B cell (primary cell): ENCODE measurements around the gene ALOXE3. TPM values are rescaled to one million over a fixed set of nuclear protein-coding genes. Genes with fewer than 3 reads are reported as not detected.

ENCODE experiments used
- ATAC-seq: fragments of 200-7000 bp; cut with Tn5 transposase; one replicate; pipeline ENCODE4 v1.10.0; 2021; ENCODE audit warnings: low read depth, mild to moderate bottlenecking, moderate number of reproducible peaks, moderate library complexity
- CTCF ChIA-PET: fragments of 350-600 bp; sonication (Branson Sonifier 250); formaldehyde crosslinking; loops from one replicate; lab custom pipeline; 2021; ENCODE audit warnings: antibody characterized with exemption, inconsistent platforms; lab: Charles Lee
- POLR2A ChIA-PET: fragments of 350-600 bp; sonication (Branson Sonifier 250); formaldehyde crosslinking; loops from one replicate; lab custom pipeline; 2021; ENCODE audit warnings: antibody characterized with exemption; lab: Charles Lee
- DNase-seq: peaks from one replicate; pipeline ENCODE4 v3.0.0; 2013
- H2AFZ ChIP-seq: 2 replicates; pipeline ENCODE4 v1.6.1; 2012; ENCODE audit warnings: mild to moderate bottlenecking, low read depth, low read length; ENCODE audit not compliant: insufficient read depth, poor library complexity, severe bottlenecking
- H3K27ac ChIP-seq, 2 donors: 1 replicate in 1 of 2; 2 replicates in 1 of 2; pipeline ENCODE4 v1.5.1; 2012 to 2013; ENCODE audit warnings: low read length in 2 of 2, mild to moderate bottlenecking in 2 of 2, moderate library complexity in 1 of 2
- H3K27me3 ChIP-seq, 4 experiments: fragments of 200-600 bp in 1 of 4; sonication (generic) in 1 of 4; replicated peaks in 1 of 4; 1 replicate in 2 of 4; 2 replicates in 2 of 4; pipeline versions ENCODE4 v1.6.1 to v1.7.0; 2013 to 2016; ENCODE audit warnings: low read length in 3 of 4, mild to moderate bottlenecking in 2 of 4, mixed read lengths in 1 of 4, moderate library complexity in 1 of 4; ENCODE audit not compliant: insufficient read depth in 4 of 4, control insufficient read depth in 3 of 4; ENCODE audit errors: control extremely low read depth in 1 of 4
- H3K36me3 ChIP-seq, 2 experiments: replicated peaks in 1 of 2; 1 replicate in 1 of 2; 2 replicates in 1 of 2; pipeline versions ENCODE4 v1.6.1 to v1.7.1; 2013; ENCODE audit warnings: low read length in 1 of 2; ENCODE audit not compliant: insufficient read depth in 2 of 2, control insufficient read depth in 1 of 2; ENCODE audit errors: control extremely low read depth in 1 of 2, extremely low read depth in 1 of 2
- H3K4me1 ChIP-seq, 2 donors: fragments of 200-600 bp in 1 of 2; sonication (generic) in 1 of 2; 1 replicate in 1 of 2; 2 replicates in 1 of 2; pipeline versions ENCODE4 v1.5.1 to v1.6.1; 2013 to 2017; ENCODE audit warnings: low read length in 2 of 2; ENCODE audit not compliant: control insufficient read depth in 2 of 2, insufficient read depth in 2 of 2
- H3K4me2 ChIP-seq: replicated peaks from 2 replicates; pipeline ENCODE3; 2012; ENCODE audit warnings: mild to moderate bottlenecking, low read depth, low read length; ENCODE audit not compliant: poor library complexity, severe bottlenecking
- H3K4me3 ChIP-seq, 5 experiments: fragments of 200-600 bp in 1 of 5; sonication (generic) in 1 of 5; 1 replicate in 3 of 5; 2 replicates in 2 of 5; pipeline versions ENCODE4 v1.5.1 to v1.7.0; 2011 to 2016; ENCODE audit warnings: low read length in 4 of 5, mild to moderate bottlenecking in 4 of 5, low read depth in 2 of 5, control low read depth in 1 of 5, moderate library complexity in 1 of 5; ENCODE audit not compliant: insufficient read depth in 1 of 5; ENCODE audit errors: control extremely low read depth in 1 of 5, extremely low read depth in 1 of 5
- H3K79me2 ChIP-seq: fragments of 200-600 bp; sonication (generic); one replicate; pipeline ENCODE4 v1.6.0; 2016; ENCODE audit warnings: low read length; ENCODE audit not compliant: control insufficient read depth, insufficient read depth
- H3K9ac ChIP-seq: fragments of 200-600 bp; sonication (generic); 2 replicates; pipeline ENCODE4 v1.6.1; 2017; ENCODE audit warnings: mild to moderate bottlenecking, low read length, moderate library complexity
- H3K9me3 ChIP-seq, 3 donors: one replicate each; pipeline versions ENCODE4 v1.6.1 to v1.7.1; 2013; ENCODE audit warnings: low read length in 2 of 3; ENCODE audit not compliant: control insufficient read depth in 2 of 3, insufficient read depth in 1 of 3; ENCODE audit errors: control extremely low read depth in 1 of 3
- H4K20me1 ChIP-seq: 2 replicates; pipeline ENCODE4 v1.6.0; 2012; ENCODE audit warnings: mild to moderate bottlenecking, low read length; ENCODE audit not compliant: insufficient read depth, control insufficient read depth, poor library complexity, severe bottlenecking
- H3K27ac Mint-ChIP-seq: one replicate; pipeline ENCODE4 v1.8.0; 2021; ENCODE audit warnings: mixed read lengths
- H3K27me3 Mint-ChIP-seq: one replicate; pipeline ENCODE4 v1.8.0; 2021; ENCODE audit warnings: mixed read lengths
- H3K4me1 Mint-ChIP-seq: one replicate; pipeline ENCODE4 v1.8.0; 2021; ENCODE audit warnings: mixed read lengths
- H3K4me3 Mint-ChIP-seq: one replicate; pipeline ENCODE4 v1.8.0; 2021; ENCODE audit warnings: mixed read lengths
- H3K9me3 Mint-ChIP-seq: one replicate; pipeline ENCODE4 v1.8.0; 2022; ENCODE audit warnings: mixed read lengths; ENCODE audit not compliant: insufficient read depth
- CTCF ChIP-seq: fragments of 200-600 bp; IDR thresholded peaks from one replicate; pipeline ENCODE4 v1.8.0; 2022; ENCODE audit warnings: antibody characterized with exemption, mild to moderate bottlenecking
- EZH2 ChIP-seq: IDR thresholded peaks from 2 replicates; pipeline ENCODE4 v1.6.1; 2012; ENCODE audit warnings: borderline replicate concordance, low read depth, mild to moderate bottlenecking, moderate library complexity, low read length; ENCODE audit not compliant: insufficient read depth, poor library complexity, severe bottlenecking
- WGBS: methylation state at CpG from one replicate; pipeline ENCODE4 v1.1.5; 2013; ENCODE audit warnings: missing lambda C conversion rate; ENCODE audit not compliant: insufficient coverage; 5-methylcytosine and 5-hydroxymethylcytosine counted together
- intact Hi-C: fragments of 100-400 bp; cut with micrococcal nuclease; formaldehyde crosslinking; loops from one replicate; pipeline ENCODE4 v1.10.0; 2022
- polyA plus RNA-seq: library from polyadenylated mRNA; depleted of rRNA; stranded (reverse); fragments of >200 nt; gene quantifications from 2 replicates; pipeline ENCODE4 v1.2.3, GENCODE V29; 2012
- total RNA-seq, 2 donors: library from RNA; stranded (reverse); fragments of 120-200 nt in 1 of 2; gene quantifications; 1 replicate in 1 of 2; 2 replicates in 1 of 2; pipeline versions ENCODE4 v1.2.3 to v1.2.4, GENCODE V29; 2013 to 2022

ALOXE3 gene
- total and polyA plus RNA-seq, 2 donors (not counting 1 experiment from before 2014, with no cell fraction given) = 0.04 TPM; not detected in 1

- ATAC-seq = peak; percentile 85
- CTCF ChIA-PET = interaction anchor here (0.6 to 10.2 kb wide), 44 partner anchors 8 to 1012 kb away, joined by 3 to 131 read pairs (median 5); partner anchors contain the start of genes ALOXE3, CNTROB, GUCY2D and KCNAB3
- no peaks in the 10 kb centered on the region for H3K9me3 ChIP-seq
- H3K36me3 ChIP-seq = no peaks in the 10 kb centered on the region
- H3K4me3 ChIP-seq = no peak overlapping the region
- H3K27me3 ChIP-seq = peaks cover 0 to 24% (median 9%) of the 10 kb centered on the region in 4 experiments
- no peak overlapping the region for H3K27ac ChIP-seq
- H4K20me1 ChIP-seq = no peaks in the 10 kb centered on the region
- no peak overlapping the region for H3K4me3 Mint-ChIP-seq
- 21% methylated on average over 14 of the region's 14 CpGs for whole genome bisulfite sequencing
- H3K4me2 ChIP-seq = peak overlapping the region; percentile 63
- no peak for TF ChIP-seq EZH2
- peak; percentile 86 for TF ChIP-seq CTCF
- peak; percentile 87 for DNase-seq
- H3K27me3 Mint-ChIP-seq = peaks cover 31% of the 10 kb centered on the region
- peaks cover 22 to 25% of the 10 kb centered on the region in 2 donors for H3K4me1 ChIP-seq
- POLR2A ChIA-PET = no interaction called here
- peaks cover 29% of the 10 kb centered on the region for H3K4me1 Mint-ChIP-seq
- H3K27ac Mint-ChIP-seq = no peak overlapping the region
- no peak overlapping the region for H3K9ac ChIP-seq
- intact Hi-C loops = loop anchor here (1.0 to 5.0 kb wide), 9 partner anchors 16 to 314 kb away; partner anchors contain the start of genes CNTROB, SLC25A35 and TRAPPC1
- H2AFZ ChIP-seq = no peak overlapping the region
- H3K9me3 Mint-ChIP-seq = no peaks in the 10 kb centered on the region
- H3K79me2 ChIP-seq = no peaks in the 10 kb centered on the region
These were observed 60.6 kb downstream of the ALOXE3 start for GRCh38 chr17:8057691-8058114.

- Mint-ChIP-seq H3K4me3 (peak overlapping the region; percentile 29), H3K27ac (no peak overlapping the region)
- CTCF ChIA-PET = interaction anchor here (0.7 to 10.2 kb wide), 45 partner anchors 9 to 1011 kb away, joined by 3 to 131 read pairs (median 5); partner anchors contain the start of genes ALOXE3, CNTROB, GUCY2D and KCNAB3
These were observed 61.2 kb downstream of the ALOXE3 start for GRCh38 chr17:8056976-8057625.

More at GRCh38 chr17:8056976-8057625, 61.2 kb downstream of the ALOXE3 start:
- H3K4me3 ChIP-seq = no peak overlapping the region
- H3K9ac ChIP-seq = peak overlapping the region; percentile 26
- WGBS = 88% methylated on average over 8 of the region's 17 CpGs
- intact Hi-C loops = loop anchor here (1.0 to 5.0 kb wide), 9 partner anchors 16 to 314 kb away; partner anchors contain the start of genes CNTROB, SLC25A35 and TRAPPC1
- POLR2A ChIA-PET = no interaction called here
- DNase-seq (no peak), ATAC-seq (no peak)
- H3K27ac ChIP-seq = no peak overlapping the region
- Mint-ChIP-seq H3K4me1 (peaks cover 29% of the 10 kb centered on the region), H3K9me3 (no peaks in the 10 kb centered on the region), H3K27me3 (peaks cover 26% of the 10 kb centered on the region)
- TF ChIP-seq CTCF (no peak), EZH2 (no peak)
- H3K27me3 ChIP-seq = peaks cover 0 to 18% (median 5%) of the 10 kb centered on the region in 4 experiments
- no peaks in the 10 kb centered on the region for H3K36me3 ChIP-seq
- no peaks in the 10 kb centered on the region for H3K79me2 ChIP-seq
- no peaks in the 10 kb centered on the region for H4K20me1 ChIP-seq
- H3K4me1 ChIP-seq = peaks cover 22 to 25% of the 10 kb centered on the region in 2 donors
- H2AFZ ChIP-seq = no peak overlapping the region
- no peaks in the 10 kb centered on the region for H3K9me3 ChIP-seq
- H3K4me2 ChIP-seq = peak overlapping the region; percentile 63
